Kidney (tissue), 14 donors: ENCODE results near the gene C9orf78. TPM values are rescaled to one million over a fixed set of nuclear protein-coding genes. Genes with fewer than 3 reads are reported as not detected.

ENCODE experiments used
- DNase-seq, 5 donors: peaks; one replicate each; pipeline ENCODE4 v3.0.0-alpha.2; 2013 to 2020
- FAIRE-seq: peaks from 2 replicates; lab custom pipeline; 2012; peaks lifted over from hg19 to GRCh38; lab: Jason Lieb, UNC
- H3K27ac ChIP-seq, 2 donors: one replicate each; pipeline ENCODE4 v1.7.0; 2013; ENCODE audit warnings: low read depth in 2 of 2, low read length in 2 of 2, inconsistent platforms in 1 of 2
- H3K27me3 ChIP-seq: one replicate; pipeline ENCODE4 v1.7.1; 2013; ENCODE audit warnings: low read length, inconsistent platforms; ENCODE audit not compliant: control insufficient read depth, insufficient read depth
- H3K36me3 ChIP-seq, 3 donors: one replicate each; pipeline versions ENCODE4 v1.7.0 to v1.7.1; 2013; ENCODE audit warnings: low read length in 3 of 3, control low read depth in 1 of 3, inconsistent platforms in 1 of 3; ENCODE audit not compliant: insufficient read depth in 3 of 3, control insufficient read depth in 2 of 3
- H3K4me1 ChIP-seq, 3 donors: one replicate each; pipeline versions ENCODE4 v1.7.0 to v1.7.1; 2013; ENCODE audit warnings: low read length in 3 of 3, inconsistent platforms in 1 of 3, low read depth in 1 of 3; ENCODE audit not compliant: control insufficient read depth in 2 of 3, insufficient read depth in 2 of 3
- H3K4me3 ChIP-seq, 3 donors: one replicate each; pipeline versions ENCODE4 v1.7.0 to v1.8.1; 2013; ENCODE audit warnings: low read length in 3 of 3, control low read depth in 1 of 3, inconsistent platforms in 1 of 3
- H3K9ac ChIP-seq, 3 donors: one replicate each; pipeline versions ENCODE4 v1.7.0 to v1.7.1; 2013; ENCODE audit warnings: low read length in 3 of 3, control low read depth in 1 of 3, inconsistent platforms in 1 of 3
- H3K9me3 ChIP-seq, 3 donors: one replicate each; pipeline versions ENCODE4 v1.7.0 to v1.7.1; 2013; ENCODE audit warnings: low read length in 3 of 3, control low read depth in 1 of 3, inconsistent platforms in 1 of 3; ENCODE audit not compliant: control insufficient read depth in 2 of 3, insufficient read depth in 1 of 3
- intact Hi-C: fragments of 100-400 bp; cut with DNase I; formaldehyde crosslinking; loops from one replicate; pipeline ENCODE4 v1.11.1; 2022
- polyA plus RNA-seq: library from polyadenylated mRNA; stranded (reverse); fragments of 350-450 nt; fragmentation: Illumina TruSeq; extraction: RNeasy Lipid Tissue Mini Kit (QIAGEN cat#74804); gene quantifications from one replicate; pipeline ENCODE4 v1.2.3, GENCODE V29; 2014; ENCODE audit warnings: low read depth, low replicate concordance; ENCODE audit not compliant: insufficient read depth
- total RNA-seq: library from RNA; stranded (reverse); fragmentation: NEBNext Ultra II Directional; extraction: Animal tissue kit (Norgen Biotek cat#: 25700); gene quantifications from one replicate; pipeline ENCODE4 v1.2.1, GENCODE V29; 2021
- TF ChIP-seq, protein P1 (sequence below): IDR thresholded peaks from 3 replicates; pipeline ENCODE4 v1.5.1; 2012; ENCODE audit warnings: mild to moderate bottlenecking, moderate library complexity, borderline replicate concordance; ENCODE audit not compliant: insufficient read depth; ENCODE audit errors: extremely low read depth
- donor health status: control.
- donor health status: control.
- donor health status: control.
- donor health status: control.
- donor health status: control.
- donor health status: DM: yes; HTN: yes; CAD: no.
- donor health status: Normal renal cell carcinoma (clear cell type).

The C9orf78 gene
- total and polyA plus RNA-seq, 2 donors from 2014 or later = 39.7 to 62.1 TPM

- no peak overlapping the region for H3K9ac ChIP-seq
- H3K4me3 ChIP-seq = no peak overlapping the region
- H3K27me3 ChIP-seq = no peaks in the 10 kb centered on the region
- DNase-seq = no peak
- H3K36me3 ChIP-seq = peaks cover 2 to 27% (median 25%) of the 10 kb centered on the region in 3 donors
- no peaks in the 10 kb centered on the region for H3K4me1 ChIP-seq
- H3K9me3 ChIP-seq = no peaks in the 10 kb centered on the region
- no peak overlapping the region for H3K27ac ChIP-seq
- TF ChIP-seq, protein P1, sequence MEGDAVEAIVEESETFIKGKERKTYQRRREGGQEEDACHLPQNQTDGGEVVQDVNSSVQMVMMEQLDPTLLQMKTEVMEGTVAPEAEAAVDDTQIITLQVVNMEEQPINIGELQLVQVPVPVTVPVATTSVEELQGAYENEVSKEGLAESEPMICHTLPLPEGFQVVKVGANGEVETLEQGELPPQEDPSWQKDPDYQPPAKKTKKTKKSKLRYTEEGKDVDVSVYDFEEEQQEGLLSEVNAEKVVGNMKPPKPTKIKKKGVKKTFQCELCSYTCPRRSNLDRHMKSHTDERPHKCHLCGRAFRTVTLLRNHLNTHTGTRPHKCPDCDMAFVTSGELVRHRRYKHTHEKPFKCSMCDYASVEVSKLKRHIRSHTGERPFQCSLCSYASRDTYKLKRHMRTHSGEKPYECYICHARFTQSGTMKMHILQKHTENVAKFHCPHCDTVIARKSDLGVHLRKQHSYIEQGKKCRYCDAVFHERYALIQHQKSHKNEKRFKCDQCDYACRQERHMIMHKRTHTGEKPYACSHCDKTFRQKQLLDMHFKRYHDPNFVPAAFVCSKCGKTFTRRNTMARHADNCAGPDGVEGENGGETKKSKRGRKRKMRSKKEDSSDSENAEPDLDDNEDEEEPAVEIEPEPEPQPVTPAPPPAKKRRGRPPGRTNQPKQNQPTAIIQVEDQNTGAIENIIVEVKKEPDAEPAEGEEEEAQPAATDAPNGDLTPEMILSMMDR = no peak
- intact Hi-C loops = no loop called here
- no peak for FAIRE-seq
These were observed 18.3 kb downstream of the C9orf78 start for GRCh38 chr9:129816501-129817435.

DNA sequence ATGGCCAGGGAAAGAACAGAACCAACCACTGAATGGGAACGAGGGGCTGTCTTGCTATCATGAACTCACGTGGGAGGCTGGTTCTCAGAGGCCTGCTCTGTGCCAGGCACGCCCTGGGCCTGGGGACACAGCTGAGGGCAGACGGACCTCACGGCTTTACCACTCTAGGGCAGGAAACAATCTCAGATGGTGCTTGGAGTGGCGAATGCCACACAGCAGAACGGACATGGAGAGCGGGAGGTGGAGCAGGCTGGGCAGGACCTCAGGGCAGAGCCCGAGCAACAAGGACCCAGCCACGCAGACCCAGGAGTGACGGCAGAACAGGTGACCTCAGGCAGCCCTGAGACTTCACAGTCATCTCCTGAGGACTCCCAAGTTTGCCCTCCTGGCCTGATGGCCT lies 19.8 kb downstream of the C9orf78 start:
- Histone ChIP-seq H3K36me3 (peaks cover 2 to 27% (median 22%) of the 10 kb centered on the region in 3 donors), H3K4me3 (no peak overlapping the region), H3K9me3 (no peaks in the 10 kb centered on the region), H3K9ac (no peak overlapping the region), H3K4me1 (no peaks in the 10 kb centered on the region), H3K27me3 (no peaks in the 10 kb centered on the region), H3K27ac (no peak overlapping the region)
- FAIRE-seq (no peak), DNase-seq (no peak)
- TF ChIP-seq, protein P1 = no peak
- intact Hi-C loops = no loop called here

- H3K27me3 ChIP-seq = no peaks in the 10 kb centered on the region
- peaks cover 2 to 27% (median 22%) of the 10 kb centered on the region in 3 donors for H3K36me3 ChIP-seq
- intact Hi-C loops = no loop called here
- H3K9ac ChIP-seq = no peak overlapping the region
- TF ChIP-seq, protein P1 = no peak
- no peaks in the 10 kb centered on the region for H3K9me3 ChIP-seq
- H3K4me1 ChIP-seq = no peaks in the 10 kb centered on the region
- no peak for DNase-seq
- FAIRE-seq = no peak
- no peak overlapping the region for H3K27ac ChIP-seq
- no peak overlapping the region for H3K4me3 ChIP-seq
These were observed 20.4 kb downstream of the C9orf78 start for GRCh38 chr9:129814432-129815223.
